SK-N-SH treated with all-trans-retinoic acid at 6 μM for 48 hours (cell line): ENCODE measurements around the gene PEX11G.
A peak's percentile ranks its signal among the peaks of the same experiment; 100 is the strongest.

Experiments used
- ATAC-seq: fragments of 200-7000 bp; cut with Tn5 transposase; 3 replicates; pipeline ENCODE4 v1.9.1; 2020; ENCODE audit warnings: mild to moderate bottlenecking, moderate library complexity
- BACH2 ChIP-seq: fragments of 250-450 bp; sonication (Bioruptor Pico); IDR thresholded peaks from 2 replicates; pipeline ENCODE4 v1.9.0; 2021; ENCODE audit warnings: mild to moderate bottlenecking, borderline replicate concordance
- CREB5 ChIP-seq: fragments of 250-450 bp; sonication (Bioruptor Pico); IDR thresholded peaks from 2 replicates; pipeline ENCODE4 v1.5.1; 2020; ENCODE audit warnings: low read depth, mild to moderate bottlenecking, moderate library complexity
- CSDC2 ChIP-seq: fragments of 250-450 bp; sonication (Bioruptor Pico); IDR thresholded peaks from 2 replicates; pipeline ENCODE4 v1.5.0; 2020; ENCODE audit warnings: mild to moderate bottlenecking, moderate library complexity
- CSRNP3 ChIP-seq: fragments of 250-450 bp; sonication (Bioruptor Pico); IDR thresholded peaks from 2 replicates; pipeline ENCODE4 v1.5.1; 2021; ENCODE audit warnings: mild to moderate bottlenecking, moderate library complexity
- ESRRG ChIP-seq: fragments of 250-450 bp; sonication (Bioruptor Pico); IDR thresholded peaks from 2 replicates; pipeline ENCODE4 v1.6.1; 2021; ENCODE audit warnings: mild to moderate bottlenecking
- GLIS3 ChIP-seq: fragments of 250-450 bp; sonication (Bioruptor Pico); IDR thresholded peaks from 2 replicates; pipeline ENCODE4 v1.5.0; 2020; ENCODE audit warnings: mild to moderate bottlenecking, moderate library complexity
- ISL1 ChIP-seq: fragments of 250-450 bp; sonication (Bioruptor Pico); IDR thresholded peaks from 2 replicates; pipeline ENCODE4 v2.1.2; 2022; ENCODE audit warnings: mild to moderate bottlenecking, moderate library complexity
- PATZ1 ChIP-seq: fragments of 250-450 bp; sonication (Bioruptor Pico); IDR thresholded peaks from 2 replicates; pipeline ENCODE4 v1.8.0; 2020; ENCODE audit warnings: mild to moderate bottlenecking, moderate library complexity, borderline replicate concordance
- POU6F1 ChIP-seq: fragments of 250-450 bp; sonication (Bioruptor Pico); IDR thresholded peaks from 2 replicates; pipeline ENCODE4 v1.8.0; 2021; ENCODE audit warnings: low read depth, mild to moderate bottlenecking, moderate library complexity, borderline replicate concordance
- PPARA ChIP-seq: fragments of 250-450 bp; sonication (Bioruptor Pico); IDR thresholded peaks from 2 replicates; pipeline ENCODE4 v1.5.0; 2020; ENCODE audit warnings: mild to moderate bottlenecking, borderline replicate concordance
- RARB ChIP-seq: fragments of 250-450 bp; sonication (Bioruptor Pico); IDR thresholded peaks from 2 replicates; pipeline ENCODE4 v1.8.0; 2021; ENCODE audit warnings: mild to moderate bottlenecking, moderate library complexity
- SNAI2 ChIP-seq: fragments of 250-450 bp; sonication (Bioruptor Pico); IDR thresholded peaks from 2 replicates; pipeline ENCODE4 v1.5.0; 2020; ENCODE audit warnings: mild to moderate bottlenecking, moderate library complexity
- TCF4 ChIP-seq: fragments of 250-450 bp; sonication (Bioruptor Pico); IDR thresholded peaks from 2 replicates; pipeline ENCODE4 v1.8.0; 2021; ENCODE audit warnings: mild to moderate bottlenecking, moderate library complexity, borderline replicate concordance
- TOX ChIP-seq: fragments of 250-450 bp; sonication (Bioruptor Pico); IDR thresholded peaks from 2 replicates; pipeline ENCODE4 v1.8.0; 2021; ENCODE audit warnings: mild to moderate bottlenecking, moderate library complexity, borderline replicate concordance
- TSHZ2 ChIP-seq: fragments of 250-450 bp; sonication (Bioruptor Pico); IDR thresholded peaks from 2 replicates; pipeline ENCODE4 v1.5.0; 2020; ENCODE audit warnings: mild to moderate bottlenecking, moderate library complexity
- ZC3H10 ChIP-seq: fragments of 250-450 bp; sonication (Bioruptor Pico); IDR thresholded peaks from 2 replicates; pipeline ENCODE4 v1.5.1; 2021; ENCODE audit warnings: mild to moderate bottlenecking, moderate library complexity
- ZFP3 ChIP-seq: fragments of 250-450 bp; sonication (Bioruptor Pico); IDR thresholded peaks from 2 replicates; pipeline ENCODE4 v1.5.0; 2020; ENCODE audit warnings: mild to moderate bottlenecking, moderate library complexity
- ZFP30 ChIP-seq: fragments of 450-650 bp; formaldehyde crosslinking; IDR thresholded peaks from 2 replicates; pipeline ENCODE4 v1.5.0; 2022; ENCODE audit warnings: mild to moderate bottlenecking, moderate library complexity
- ZNF565 ChIP-seq: fragments of 450-650 bp; formaldehyde crosslinking; conservative IDR thresholded peaks from 2 replicates; pipeline ENCODE4 v1.5.0; 2020; ENCODE audit warnings: low read depth, mild to moderate bottlenecking, moderate library complexity
- ZNF70 ChIP-seq: fragments of 450-650 bp; formaldehyde crosslinking; IDR thresholded peaks from 2 replicates; pipeline ENCODE4 v1.5.0; 2020; ENCODE audit warnings: mild to moderate bottlenecking, moderate library complexity
- ZNF8 ChIP-seq: fragments of 450-650 bp; formaldehyde crosslinking; IDR thresholded peaks from 2 replicates; pipeline ENCODE4 v1.5.0; 2020; ENCODE audit warnings: mild to moderate bottlenecking, moderate library complexity

PEX11G gene

GRCh38 chr19:7500811-7501450 lies 12.1 kb upstream of the PEX11G start:
- peak; percentile 66 for ATAC-seq
- TF ChIP-seq ESRRG (CRISPR knock-in tag) (no peak), ZFP3 (CRISPR knock-in tag) (peak; percentile 74; the same call in 1 of the 2 replicates), POU6F1 (CRISPR knock-in tag) (no peak), PPARA (CRISPR knock-in tag) (peak; percentile 69; the same call in 1 of the 2 replicates), TOX (CRISPR knock-in tag) (no peak), TSHZ2 (CRISPR knock-in tag) (peak; percentile 89), ZFP30 (CRISPR knock-in tag) (no peak), ZNF70 (CRISPR knock-in tag) (0 out of 2 replicates have a peak, but pooled peaks have one; percentile 24), SNAI2 (CRISPR knock-in tag) (0 out of 2 replicates have a peak, but pooled peaks have one; percentile 29), RARB (CRISPR knock-in tag) (no peak)

- no peak for TF ChIP-seq ESRRG (CRISPR knock-in tag)
- ATAC-seq, result peak; percentile 68
Measured at GRCh38 chr19:7497292-7497691, 8.5 kb upstream of the PEX11G start.

- no peak for TF ChIP-seq GLIS3 (CRISPR knock-in tag)
- TF ChIP-seq BACH2 (CRISPR knock-in tag), result peak; percentile 57; the same call in 1 of the 2 replicates
- TF ChIP-seq RARB (CRISPR knock-in tag), result no peak
- TF ChIP-seq PATZ1 (CRISPR knock-in tag), result no peak
- peak; percentile 57; the same call in 1 of the 2 replicates for TF ChIP-seq TCF4 (CRISPR knock-in tag)
- TF ChIP-seq CSDC2 (CRISPR knock-in tag), result no peak
- TF ChIP-seq ISL1 (CRISPR knock-in tag), result no peak
- no peak for TF ChIP-seq PPARA (CRISPR knock-in tag)
- TF ChIP-seq ZNF565, result no peak
- no peak for TF ChIP-seq ZNF8 (CRISPR knock-in tag)
- no peak for TF ChIP-seq CREB5 (CRISPR knock-in tag)
- TF ChIP-seq POU6F1 (CRISPR knock-in tag), result no peak
- TF ChIP-seq CSRNP3, result no peak
- no peak for TF ChIP-seq ZC3H10 (CRISPR knock-in tag)
- no peak for TF ChIP-seq ESRRG (CRISPR knock-in tag)
- no peak for TF ChIP-seq ZFP30 (CRISPR knock-in tag)
- TF ChIP-seq TSHZ2 (CRISPR knock-in tag), result peak; percentile 64; the same call in 1 of the 2 replicates
- no peak for TF ChIP-seq ZNF70 (CRISPR knock-in tag)
- TF ChIP-seq, all 23 proteins: peak for 3
- ATAC-seq, result peak; percentile 74
Measured at GRCh38 chr19:7494416-7495098, 5.7 kb upstream of the PEX11G start.
